Lower leg skin (tissue), 4 donors: ENCODE data around the gene TAMALIN. TPM values are rescaled to one million over a fixed set of nuclear protein-coding genes. Genes with fewer than 3 reads are reported as not detected.

ENCODE experiments used
- DNase-seq, 2 donors: peaks; one replicate each; pipeline ENCODE4 v3.0.0-alpha.2; 2019; ENCODE audit warnings: low spot score in 2 of 2
- H3K4me3 ChIP-seq: fragments of 200-600 bp; sonication (generic); 2 replicates; pipeline ENCODE4 v1.5.1; 2017; ENCODE audit warnings: mild to moderate bottlenecking, low read depth; ENCODE audit not compliant: poor library complexity, severe bottlenecking
- CTCF ChIP-seq, 3 donors: fragments of 450-650 bp; IDR thresholded peaks; one replicate each; pipeline ENCODE4 v1.5.1; 2016; ENCODE audit warnings: antibody characterized with exemption in 3 of 3, mild to moderate bottlenecking in 3 of 3, moderate library complexity in 2 of 3
- POLR2A ChIP-seq, 2 donors: fragments of 450-650 bp; IDR thresholded peaks; one replicate each; pipeline ENCODE4 v1.6.1; 2016 to 2017; ENCODE audit warnings: antibody characterized with exemption in 2 of 2, mild to moderate bottlenecking in 1 of 2, moderate library complexity in 1 of 2
- WGBS, 2 donors: methylation state at CpG; one replicate each; pipeline ENCODE4 v1.1.5; 2018; 5-methylcytosine and 5-hydroxymethylcytosine counted together
- intact Hi-C: fragments of 100-400 bp; cut with DNase I; formaldehyde crosslinking; loops from one replicate; pipeline ENCODE4 v1.15.0; 2023; ENCODE audit warnings: low total_unique reads
- total RNA-seq, 4 donors: library from RNA; depleted of rRNA; stranded (reverse); fragments of >200 nt; gene quantifications; one replicate each; pipeline ENCODE4 v1.1.0, GENCODE V29; 2016

The TAMALIN gene
- total RNA-seq, 4 donors from 2014 or later: 14.6 to 34.2 (median 25.9) TPM

- no peak overlapping the region for H3K4me3 ChIP-seq
- intact Hi-C loops: no loop called here
- WGBS, 2 donors: 48 to 61% methylated on average over 4 of the region's 4 CpGs
- TF ChIP-seq CTCF (IDR thresholded peaks at IDR 0.05): no peak
- no peak for TF ChIP-seq POLR2A (IDR thresholded peaks at IDR 0.05)
- no peak for DNase-seq
Measured at GRCh38 chr12:51971679-51972421, 34.9 kb upstream of the TAMALIN start.

- WGBS, 2 donors: 68 to 71% methylated on average over 5 of the region's 5 CpGs
- no peak for TF ChIP-seq POLR2A (IDR thresholded peaks at IDR 0.05)
- no peak for TF ChIP-seq CTCF (IDR thresholded peaks at IDR 0.05)
- intact Hi-C loops: no loop called here
- DNase-seq: no peak
- H3K4me3 ChIP-seq: no peak overlapping the region
Measured at GRCh38 chr12:51972422-51972812, 34.3 kb upstream of the TAMALIN start.

GRCh38 chr12:51972849-51973273 is 33.9 kb upstream of the TAMALIN start:
- DNase-seq: peak; percentile 66 to 89
- 23 to 36% methylated on average over 9 of the region's 9 CpGs for WGBS, 2 donors
- TF ChIP-seq POLR2A (IDR thresholded peaks at IDR 0.05): no peak
- TF ChIP-seq CTCF (IDR thresholded peaks at IDR 0.05): no peak
- intact Hi-C loops: no loop called here
- H3K4me3 ChIP-seq: no peak overlapping the region

- 47 to 51% methylated on average over 4 of the region's 4 CpGs for WGBS, 2 donors
- intact Hi-C loops: no loop called here
- DNase-seq: no peak
- H3K4me3 ChIP-seq: no peak overlapping the region
- TF ChIP-seq CTCF (IDR thresholded peaks at IDR 0.05): no peak
- TF ChIP-seq POLR2A (IDR thresholded peaks at IDR 0.05): no peak
Measured at GRCh38 chr12:51973560-51973959, 33.2 kb upstream of the TAMALIN start.

- TF ChIP-seq POLR2A (IDR thresholded peaks at IDR 0.05): no peak
- TF ChIP-seq CTCF (IDR thresholded peaks at IDR 0.05): no peak
- no peak for DNase-seq
- whole genome bisulfite sequencing, 2 donors: 52 to 63% methylated on average over 2 of the region's 2 CpGs
- intact Hi-C loops: loop anchor here (5.0 kb wide), 1 partner anchor 42 kb away; no protein-coding TSS in a partner anchor
- no peak overlapping the region for H3K4me3 ChIP-seq
Measured at GRCh38 chr12:51974646-51975045, 32.1 kb upstream of the TAMALIN start.
